B cell (primary cell): ENCODE measurements around the gene PHF12.

Experiments used
- CTCF ChIP-seq: fragments of 200-600 bp; IDR thresholded peaks from one replicate; pipeline ENCODE4 v1.8.0; 2022; ENCODE audit warnings: antibody characterized with exemption, mild to moderate bottlenecking
- EZH2 ChIP-seq: IDR thresholded peaks from 2 replicates; pipeline ENCODE4 v1.6.1; 2012; ENCODE audit warnings: borderline replicate concordance, low read depth, mild to moderate bottlenecking, moderate library complexity, low read length; ENCODE audit not compliant: insufficient read depth, poor library complexity, severe bottlenecking

- TF ChIP-seq CTCF (no peak), EZH2 (no peak)
Measured at GRCh38 chr17:28929787-28930186, 21.5 kb downstream of the PHF12 start.
